GM18867 (cell line): Measurements from ENCODE around the gene CATSPERE.
A peak's percentile ranks its signal among the peaks of the same experiment; 100 is the strongest.
"Not testable (repeated sequence)": the region's sequence is repeated elsewhere in the genome, so short reads cannot be mapped to it uniquely, and the experiment has no call there.

Experiments
- ATAC-seq: cut with Tn5 transposase; IDR thresholded peaks from one replicate; pipeline ENCODE4 v1.9.1; 2021; ENCODE audit warnings: mild to moderate bottlenecking, moderate library complexity; ENCODE audit not compliant: unreplicated experiment

Gene CATSPERE

DNA sequence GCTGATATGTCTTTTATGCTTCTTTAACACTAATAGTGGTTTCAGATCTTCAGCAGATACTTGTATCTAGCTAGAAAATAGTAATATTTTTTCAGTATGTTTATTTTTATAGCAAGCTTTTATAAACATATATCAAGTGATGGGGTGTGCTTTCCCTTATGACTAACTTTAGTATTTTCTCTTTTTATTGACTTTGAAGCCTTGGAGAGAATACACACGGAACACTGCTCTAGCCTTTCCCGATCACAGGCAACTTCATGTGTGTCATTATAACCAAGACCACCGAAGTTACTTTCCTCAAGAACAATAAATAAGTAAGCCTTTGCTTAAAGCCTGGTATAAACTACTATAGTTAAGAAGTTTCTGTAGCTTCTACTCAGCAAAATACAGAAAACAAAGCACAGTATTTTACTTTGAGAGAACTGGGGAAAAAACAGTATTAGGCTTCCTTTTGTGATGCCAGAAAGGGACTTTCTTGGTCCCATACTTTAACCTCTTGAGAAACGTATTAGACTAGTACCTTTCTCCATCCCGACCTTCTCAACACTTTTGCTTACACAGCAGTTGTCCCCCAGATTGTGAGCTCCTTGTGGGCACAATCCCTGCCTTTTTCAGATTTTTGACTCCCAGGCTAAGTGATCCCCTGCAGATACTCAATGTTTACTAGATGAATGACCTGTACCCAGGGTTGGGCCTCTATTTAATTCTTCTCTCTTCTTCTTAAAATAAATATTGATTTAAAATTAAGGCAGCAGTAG is 12.6 kb upstream of the CATSPERE start:
- ATAC-seq, result no peak

DNA sequence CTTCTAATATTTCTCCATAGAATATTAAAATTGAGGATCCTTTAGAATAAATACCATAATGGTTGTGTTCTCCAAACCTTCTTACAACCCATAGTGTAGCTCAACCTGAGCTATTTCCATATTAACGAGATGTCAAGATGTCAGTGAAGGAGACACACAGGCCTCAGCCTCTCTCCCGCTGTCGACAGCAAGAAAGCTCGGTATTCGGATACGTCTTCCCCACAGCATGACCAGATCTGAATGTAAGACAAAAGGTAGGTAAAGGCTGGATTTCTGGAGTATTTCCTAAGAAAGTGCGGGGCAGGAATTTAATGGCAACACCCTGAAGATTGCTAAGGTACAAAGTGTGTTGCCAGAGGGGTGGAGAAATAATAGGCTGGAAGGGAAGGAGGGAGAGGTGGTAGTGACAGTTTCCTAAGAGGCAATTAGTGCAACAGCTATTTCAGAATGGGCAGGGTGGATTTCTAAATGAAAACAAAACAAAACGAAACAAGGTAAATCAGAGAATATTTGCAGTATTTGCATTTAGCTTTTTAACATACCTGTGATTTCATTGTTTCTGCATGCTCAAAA is 11.1 kb upstream of the CATSPERE start:
- no peak for ATAC-seq

DNA sequence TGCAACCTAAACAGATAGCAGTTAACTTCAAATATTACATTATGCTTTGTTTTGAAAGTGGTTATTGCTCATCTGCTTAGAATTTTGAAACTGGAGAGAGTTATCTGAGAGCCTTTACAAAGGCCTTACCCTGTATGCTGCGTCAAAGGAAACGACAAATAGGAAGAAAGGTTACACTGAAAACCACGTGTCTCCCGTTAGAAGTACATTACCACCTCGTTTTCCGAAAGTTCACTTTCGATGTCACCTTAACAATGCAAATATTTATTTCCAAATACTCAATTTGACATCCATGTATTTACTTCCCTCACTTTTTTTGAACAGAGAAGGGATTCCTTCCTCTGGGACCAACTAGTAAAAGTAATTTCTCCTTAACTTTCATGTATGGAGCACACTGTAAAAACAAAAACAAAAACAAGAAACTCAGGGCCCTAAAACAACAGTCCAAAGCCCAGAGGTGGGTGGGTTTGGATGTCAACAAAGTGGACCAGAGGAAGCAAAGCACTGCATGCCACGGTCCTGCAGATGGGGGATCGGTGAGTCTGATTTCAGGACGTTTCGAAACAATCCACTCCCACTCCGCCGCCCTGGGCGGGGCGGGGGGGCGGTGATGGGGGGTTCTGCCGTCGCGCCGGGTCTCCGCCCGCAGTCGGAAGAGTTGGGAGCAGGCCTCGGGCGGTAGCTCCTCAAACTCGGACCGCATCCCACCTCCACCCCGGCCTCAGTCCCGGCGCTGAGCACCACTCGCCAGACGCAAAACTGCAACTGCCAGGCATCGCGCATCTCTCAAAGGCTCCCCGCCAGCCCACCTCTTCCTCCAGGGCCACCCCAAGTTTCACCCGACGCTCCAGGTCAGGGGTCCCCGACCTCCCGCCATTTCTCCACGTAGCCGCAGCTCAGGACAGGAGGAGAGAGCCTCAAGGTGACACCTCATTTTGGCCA is 10.2 kb upstream of the CATSPERE start:
- ATAC-seq, result peak; percentile 20

DNA sequence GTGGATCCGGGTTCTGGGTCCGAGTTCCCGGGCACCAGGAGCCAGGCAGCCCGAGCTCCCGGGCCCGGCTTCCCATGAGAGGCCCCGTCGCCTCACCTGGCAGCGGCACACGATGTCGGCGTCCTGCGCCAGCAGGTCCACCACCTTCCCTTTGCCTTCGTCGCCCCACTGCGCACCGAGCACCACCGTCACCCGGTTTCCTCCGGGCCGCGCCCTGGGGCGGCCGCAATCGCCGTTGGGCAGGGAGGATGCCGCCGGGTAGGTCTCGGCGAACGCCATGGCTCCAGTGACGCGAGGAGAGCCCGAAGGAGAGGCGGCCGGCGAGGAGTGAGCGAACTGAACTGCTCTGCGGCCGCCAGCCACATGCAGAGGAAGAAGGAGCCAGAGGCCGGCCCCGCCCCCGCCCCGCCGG is 9.5 kb upstream of the CATSPERE start, which contains the start of gene ADSS2:
TSS of gene ADSS2 (minus strand) at position 371 of the 412 bp plus-strand sequence. CDS start at position 279, 92 bp downstream.
- ATAC-seq, result no peak

DNA sequence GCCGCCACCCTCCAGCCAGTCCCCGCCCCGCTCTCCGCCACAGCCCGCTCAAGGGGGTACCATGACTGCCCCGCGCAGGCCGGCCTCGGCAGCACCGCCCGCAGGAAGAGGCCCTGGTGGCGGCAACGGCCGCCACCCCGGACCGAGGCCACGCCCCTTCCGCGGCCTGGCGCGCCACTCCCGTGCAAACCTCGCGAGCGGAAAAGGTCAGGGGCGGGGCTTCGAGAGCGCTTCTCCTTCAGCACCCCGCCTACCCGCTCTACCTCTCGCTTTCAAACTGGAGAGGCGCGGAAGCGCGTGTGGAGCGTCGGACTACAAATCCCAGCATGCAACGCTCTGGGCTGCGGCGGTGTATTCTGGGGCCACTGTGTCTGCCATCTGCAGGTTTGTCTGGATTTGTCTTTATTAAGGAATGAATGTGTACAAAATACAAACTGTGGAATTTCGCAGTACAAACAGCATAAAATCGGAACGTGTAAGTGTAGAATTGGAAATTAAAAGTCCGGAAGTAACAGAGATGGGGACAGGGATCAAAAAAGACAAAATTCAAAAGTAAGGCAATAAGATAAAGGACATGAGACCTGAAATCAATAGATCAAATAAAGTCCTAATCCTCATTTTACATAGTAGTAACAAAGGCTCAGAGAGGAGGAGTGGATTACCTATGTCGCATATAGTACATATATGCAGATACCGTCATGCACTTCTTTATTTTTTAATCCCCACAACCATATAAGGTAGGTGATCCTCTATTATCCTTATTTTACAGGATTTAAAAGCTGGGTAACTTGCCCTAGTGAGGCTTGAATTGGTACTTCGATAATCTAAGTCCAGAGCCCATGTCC is 8.9 kb upstream of the CATSPERE start:
- peak; percentile 95 for ATAC-seq

DNA sequence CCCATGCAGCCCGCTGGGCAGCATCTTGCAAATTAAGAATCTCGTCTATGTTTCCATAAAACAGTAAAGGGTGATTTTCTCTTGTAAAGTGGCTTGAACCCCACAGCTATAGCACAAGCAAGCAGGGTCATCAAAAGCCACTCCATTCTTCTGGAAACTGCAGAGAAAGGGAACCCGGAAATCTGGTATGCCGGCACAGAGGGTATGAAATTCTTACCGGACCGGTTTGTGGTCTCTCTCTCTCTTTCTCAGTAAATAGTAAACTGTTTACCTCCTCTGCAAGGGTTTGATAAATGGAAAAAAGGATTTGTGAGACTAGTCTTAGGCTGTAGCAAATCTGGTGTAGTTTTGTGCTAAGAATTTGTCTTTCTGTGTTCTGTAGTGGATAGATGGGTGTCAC is 6.7 kb upstream of the CATSPERE start:
- no peak for ATAC-seq

DNA sequence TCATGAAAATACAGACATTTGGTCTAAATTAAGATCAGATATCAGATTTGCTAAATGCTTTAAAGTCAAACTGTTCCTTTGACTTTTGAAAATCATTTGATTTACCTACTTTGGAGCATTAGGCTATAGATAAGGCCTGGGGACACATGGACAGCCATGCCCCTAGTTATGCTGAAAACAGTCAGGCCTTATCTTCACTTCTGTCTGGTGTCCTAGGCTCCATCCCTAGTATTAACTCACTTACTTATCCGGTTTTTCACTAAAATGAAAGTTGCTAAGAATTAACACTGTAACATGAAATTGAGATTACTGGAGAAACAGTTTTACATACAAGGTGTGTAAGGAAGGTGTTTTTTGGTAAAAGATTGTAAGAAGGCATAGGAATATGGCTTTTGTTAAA is 4.5 kb upstream of the CATSPERE start:
- ATAC-seq, result no peak

DNA sequence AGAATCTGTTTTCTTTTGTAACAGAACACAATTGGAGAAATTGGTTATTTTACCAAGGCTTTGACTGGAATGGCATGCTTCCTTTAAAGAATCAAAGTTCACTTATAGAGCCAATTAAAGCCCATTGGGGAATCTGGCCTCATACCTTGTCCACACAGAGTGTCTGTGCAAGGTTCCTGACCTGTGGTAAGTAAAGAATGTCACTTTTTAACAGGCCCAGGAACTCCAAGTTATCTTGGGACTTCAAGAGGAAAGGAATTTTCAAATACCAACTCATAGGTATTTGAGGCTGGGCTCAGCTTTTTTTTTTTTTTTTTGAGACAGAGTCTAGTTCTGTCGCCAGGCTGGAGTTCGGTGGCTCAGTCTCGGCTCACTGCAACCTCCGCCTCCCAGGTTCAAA is 2.3 kb upstream of the CATSPERE start:
- ATAC-seq, result no peak

DNA sequence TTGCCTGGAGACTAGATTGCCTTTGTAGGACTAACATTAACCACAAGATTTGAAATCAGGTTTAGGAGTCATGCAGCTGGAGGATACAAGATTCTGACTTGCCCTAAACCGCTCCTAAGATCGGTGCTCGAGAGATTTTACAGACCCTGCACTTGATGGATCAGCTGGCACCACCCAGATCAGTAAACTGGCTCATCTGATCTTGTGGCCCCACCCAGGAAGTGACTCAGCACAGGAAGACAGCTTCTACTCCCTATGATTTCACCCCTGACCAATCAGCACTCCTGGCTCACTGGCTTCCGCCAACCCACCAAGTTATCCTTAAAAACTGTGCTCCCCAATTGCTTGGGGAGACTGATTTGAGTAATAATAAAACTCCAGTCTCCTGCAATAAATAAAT is 876 bp upstream of the CATSPERE start:
- no peak for ATAC-seq

DNA sequence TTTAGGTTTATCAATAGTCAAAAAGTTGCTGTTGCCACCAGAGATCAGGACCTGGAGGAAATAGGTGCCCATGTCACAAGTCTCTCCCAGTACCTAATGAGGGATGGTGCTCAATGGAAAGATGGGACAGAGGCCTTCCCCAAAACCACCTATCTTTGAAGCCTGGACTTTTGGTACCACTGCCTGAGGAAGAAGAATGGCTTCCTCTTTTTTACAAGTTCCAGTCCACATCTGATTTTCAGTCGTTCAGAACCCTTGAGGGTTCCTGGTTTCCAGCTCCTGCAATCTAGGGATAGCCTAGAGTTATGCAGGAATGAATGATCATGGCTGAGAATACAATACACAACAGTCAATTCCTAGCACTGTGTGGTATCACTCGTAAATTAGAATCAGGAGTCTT is 5.7 kb downstream of the CATSPERE start:
- ATAC-seq, result no peak

DNA sequence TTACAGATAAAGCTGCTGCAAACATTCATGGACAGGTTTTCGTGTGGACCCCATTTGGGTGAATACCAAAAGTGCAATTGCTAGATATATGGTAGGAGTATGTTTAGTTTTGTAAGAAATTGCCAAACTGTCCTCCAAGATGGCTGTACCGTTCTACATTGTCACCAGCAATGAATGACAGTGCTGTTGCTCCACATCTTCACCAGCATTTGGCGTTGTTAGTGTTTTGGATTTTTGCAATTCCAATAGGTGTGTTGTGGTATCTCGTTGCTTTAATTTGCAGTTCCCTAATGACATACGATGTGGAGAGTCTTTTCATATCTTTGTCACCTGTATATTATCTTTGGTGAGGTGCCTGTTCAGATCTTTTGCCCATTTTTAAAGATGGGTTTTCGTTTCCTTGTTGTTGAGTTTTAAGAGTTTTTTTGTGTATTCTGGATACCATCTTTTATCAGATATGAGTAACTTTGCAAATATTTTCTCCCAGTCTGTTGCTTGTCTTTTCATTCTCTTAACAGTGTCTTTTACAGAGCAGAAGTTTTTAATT is 12.1 kb downstream of the CATSPERE start:
- ATAC-seq, result no peak

DNA sequence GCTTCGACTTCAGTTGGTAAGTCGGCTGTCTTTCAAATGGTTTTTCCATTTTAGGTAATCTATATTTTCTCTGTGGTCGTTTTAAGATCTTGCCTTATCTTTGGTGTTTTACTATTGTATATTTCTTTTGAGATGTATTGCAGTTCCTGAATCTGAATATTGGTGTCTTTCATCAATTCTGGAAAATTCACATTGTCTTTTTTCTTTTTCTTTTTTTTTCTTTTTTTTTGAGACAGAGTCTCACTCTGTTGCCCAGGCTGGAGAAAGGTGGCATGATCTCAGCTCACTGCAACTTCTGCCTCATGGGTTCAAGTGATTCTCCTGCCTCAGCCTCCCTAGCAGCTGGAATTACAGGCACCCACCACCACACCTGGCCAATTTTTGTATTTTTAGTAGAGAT is 23.9 kb downstream of the CATSPERE start:
- not testable (repeated sequence) for ATAC-seq

DNA sequence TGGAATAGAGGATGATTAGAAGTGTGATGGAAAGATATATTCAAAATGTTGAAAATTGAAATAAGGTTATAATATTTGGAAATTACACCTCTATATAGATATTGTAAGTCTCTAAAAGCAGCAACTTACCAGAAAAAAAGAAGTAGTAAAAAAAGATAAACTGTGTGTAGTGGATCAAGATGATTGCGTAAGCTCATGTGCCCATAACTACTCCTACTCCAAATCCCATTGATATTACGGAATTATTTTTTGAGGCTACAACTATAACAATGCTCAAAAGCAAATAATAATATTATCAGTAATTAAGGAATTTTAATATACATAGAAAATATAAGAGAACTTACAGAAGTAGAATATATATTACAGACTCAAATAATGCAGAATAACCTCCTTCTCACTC is 33.6 kb downstream of the CATSPERE start:
- ATAC-seq, result no peak

DNA sequence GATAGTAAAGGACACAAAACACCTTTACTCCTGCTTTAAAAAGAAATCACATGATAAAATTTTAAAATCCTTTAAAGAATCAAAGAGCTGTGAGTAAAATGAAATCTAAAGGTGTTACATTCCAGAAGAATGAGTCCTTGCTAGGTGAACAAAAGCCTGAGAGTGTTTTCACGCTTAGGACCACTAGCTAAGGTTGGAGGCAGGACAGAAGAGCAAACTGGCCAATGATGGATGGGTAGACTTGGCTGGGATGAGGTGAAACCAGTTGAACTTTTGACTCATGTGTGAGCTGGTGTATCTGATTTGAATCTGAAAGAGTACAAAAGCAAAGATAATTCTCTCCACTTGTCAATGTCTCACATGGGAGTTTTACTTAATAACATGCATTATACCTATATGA is 35.1 kb downstream of the CATSPERE start:
- ATAC-seq, result no peak

DNA sequence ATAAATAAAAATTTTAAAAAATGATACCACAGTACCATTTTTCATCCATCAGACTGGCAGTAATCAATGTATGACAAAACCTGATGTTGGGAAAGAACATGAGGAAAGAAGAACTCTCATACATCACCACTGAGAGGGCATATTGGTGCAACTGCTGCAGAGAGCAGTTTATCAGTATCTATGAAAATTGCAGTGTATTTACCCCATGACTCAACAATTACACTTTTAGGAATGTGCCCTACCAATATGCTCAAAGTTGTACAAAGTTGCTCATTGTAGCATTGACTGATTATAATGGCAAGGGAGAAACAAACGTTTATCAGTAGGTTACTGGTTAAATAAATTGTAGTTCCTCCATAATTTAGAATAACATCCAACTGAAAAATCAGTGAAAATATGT is 36.7 kb downstream of the CATSPERE start:
- no peak for ATAC-seq

DNA sequence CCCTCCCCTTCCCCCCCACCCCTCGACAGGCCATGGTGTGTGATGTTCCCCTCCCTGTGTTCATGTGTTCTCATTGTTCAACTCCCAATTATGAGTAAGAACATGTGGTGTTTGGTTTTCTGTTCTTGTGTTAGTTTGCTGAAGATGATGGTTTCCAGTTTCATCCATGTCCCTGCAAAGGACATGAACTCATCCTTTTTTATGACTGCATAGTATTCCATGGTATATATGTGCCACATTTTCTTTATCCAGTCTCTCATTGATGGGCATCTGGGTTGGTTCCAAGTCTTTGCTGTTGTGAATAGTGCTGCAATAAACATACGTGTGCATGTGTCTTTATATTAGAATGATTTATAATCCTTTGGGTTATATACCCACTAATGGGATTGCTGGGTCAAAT is 38.4 kb downstream of the CATSPERE start:
- ATAC-seq, result not testable (repeated sequence)

DNA sequence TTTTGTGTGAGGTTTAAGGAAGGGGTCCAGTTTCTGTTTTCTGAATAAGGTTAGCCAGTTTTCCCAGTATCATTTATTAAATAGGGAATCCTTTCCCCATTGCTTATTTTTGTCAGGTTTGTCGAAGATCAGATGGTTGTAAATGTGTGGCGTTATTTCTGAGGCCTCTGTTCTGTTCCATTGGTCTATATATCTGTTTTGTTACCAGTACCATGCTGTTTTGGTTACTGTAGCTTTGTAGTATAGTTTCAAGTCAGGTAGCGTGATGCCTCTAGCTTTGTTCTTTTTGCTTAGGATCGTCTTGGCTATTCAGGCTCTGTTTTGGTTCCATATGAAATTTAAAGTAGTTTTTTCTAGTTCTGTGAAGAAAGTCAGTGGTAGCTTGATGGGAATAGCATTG is 39.4 kb downstream of the CATSPERE start:
- ATAC-seq, result not testable (repeated sequence)

DNA sequence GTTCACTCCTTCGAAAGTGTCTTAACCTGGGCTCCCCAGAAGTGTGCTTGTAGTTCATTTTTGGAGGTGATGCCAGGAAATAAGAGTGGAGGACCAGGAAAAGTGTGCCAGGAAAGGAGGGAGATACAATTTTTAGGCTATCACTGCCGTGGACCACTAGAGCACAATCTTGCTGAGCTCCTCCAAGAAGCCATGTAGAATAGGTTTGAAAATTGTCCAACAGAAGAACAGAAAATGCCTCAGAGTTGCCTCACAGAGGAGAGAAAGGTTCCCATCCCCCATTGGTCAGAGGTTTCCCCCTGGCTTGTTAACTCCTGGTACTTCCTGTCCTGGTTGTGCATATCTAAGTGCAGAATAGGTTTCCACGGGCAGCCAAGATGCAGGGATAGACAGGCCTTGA is 41.6 kb downstream of the CATSPERE start:
- ATAC-seq, result no peak

DNA sequence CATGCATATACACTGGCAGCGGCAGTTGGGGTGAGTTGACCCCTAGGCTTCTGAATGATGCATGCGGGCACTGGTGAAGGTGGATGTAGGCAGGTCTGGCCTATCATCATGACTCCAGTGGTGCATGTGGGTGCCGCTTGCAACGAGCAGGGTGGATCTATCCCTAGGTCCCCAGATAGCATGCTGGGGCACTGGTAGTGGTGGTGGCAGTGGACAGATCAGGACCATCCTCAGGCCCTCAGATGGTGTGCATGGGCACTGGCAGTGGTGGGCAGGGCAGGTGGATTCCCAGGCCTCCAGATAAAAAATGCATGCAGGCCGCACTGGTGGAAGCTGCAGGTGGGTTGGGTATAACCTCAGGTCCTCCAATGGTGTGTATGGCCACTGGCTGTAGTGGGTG is 52.4 kb downstream of the CATSPERE start:
- no peak for ATAC-seq

DNA sequence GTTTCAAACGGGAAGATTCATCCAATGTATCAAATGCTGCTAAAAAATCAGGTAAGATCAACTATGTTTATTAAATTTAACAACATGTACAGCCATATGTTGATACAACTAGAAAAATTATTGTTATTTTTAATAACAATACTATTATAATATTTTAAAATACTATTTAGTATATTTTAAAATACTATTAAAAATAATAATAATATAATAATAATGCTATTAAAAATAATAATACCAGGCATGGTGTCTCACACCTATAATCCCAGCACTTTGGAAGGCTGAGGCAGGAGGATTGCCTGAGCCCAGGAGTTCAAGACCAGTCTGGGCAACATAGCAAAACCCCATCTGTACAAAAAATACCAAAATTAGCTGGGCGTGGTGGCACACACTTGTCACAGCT is 54.6 kb downstream of the CATSPERE start:
- no peak for ATAC-seq
